KOPT-K1 (cell line): ENCODE measurements around the gene STMP1.
"Not testable (repeated sequence)": the region's sequence is repeated elsewhere in the genome, so short reads cannot be mapped to it uniquely, and the experiment has no call there.

Experiments
- H3K27ac ChIP-seq: fragments of 200-600 bp; sonication (generic); 2 replicates; pipeline ENCODE4 v1.5.1; 2016; ENCODE audit warnings: antibody characterized with exemption, mild to moderate bottlenecking, low read depth, low read length; ENCODE audit not compliant: poor library complexity, severe bottlenecking
- H3K36me3 ChIP-seq: fragments of 200-600 bp; sonication (generic); 2 replicates; pipeline ENCODE4 v1.5.1; 2017; ENCODE audit warnings: antibody characterized with exemption, mild to moderate bottlenecking, low read length, moderate library complexity; ENCODE audit not compliant: insufficient read depth
- H3K9me3 ChIP-seq: fragments of 200-600 bp; sonication (generic); 2 replicates; pipeline ENCODE4 v1.5.1; 2017; ENCODE audit warnings: antibody characterized with exemption, low read length, mild to moderate bottlenecking; ENCODE audit not compliant: insufficient read depth, poor library complexity, severe bottlenecking

Gene STMP1

GRCh38 chr7:135662373-135663114, at the start of gene STMP1:
TSS of gene STMP1 (plus strand) at chr7:135662514.
- no peaks in the 10 kb centered on the region for H3K9me3 ChIP-seq
- H3K27ac ChIP-seq, result peak within 1 kb of the TSS; percentile 76

GRCh38 chr7:135616136-135616535, 46.2 kb upstream of the STMP1 start:
- Histone ChIP-seq H3K9me3 (no peaks in the 10 kb centered on the region), H3K36me3 (peaks cover 98% of the 10 kb centered on the region), H3K27ac (no peak overlapping the region)

More at GRCh38 chr7:135662373-135663114, at the start of gene STMP1:
- H3K36me3 ChIP-seq, result peaks cover 20% of the 10 kb centered on the region

- Histone ChIP-seq H3K27ac (no peak overlapping the region), H3K9me3 (no peaks in the 10 kb centered on the region), H3K36me3 (peaks cover 98% of the 10 kb centered on the region)
Observed at GRCh38 chr7:135617781-135618180, 44.5 kb upstream of the STMP1 start.

GRCh38 chr7:135618510-135618909, 43.8 kb upstream of the STMP1 start:
- H3K36me3 ChIP-seq, result peaks cover 99% of the 10 kb centered on the region
- H3K27ac ChIP-seq, result no peak overlapping the region
- no peaks in the 10 kb centered on the region for H3K9me3 ChIP-seq

GRCh38 chr7:135620447-135620846, 41.9 kb upstream of the STMP1 start:
- Histone ChIP-seq H3K36me3 (peaks cover 100% of the 10 kb centered on the region), H3K27ac (no peak overlapping the region), H3K9me3 (no peaks in the 10 kb centered on the region)

GRCh38 chr7:135620980-135621850, 41.1 kb upstream of the STMP1 start:
- H3K27ac ChIP-seq, result no peak overlapping the region
- peaks cover 100% of the 10 kb centered on the region for H3K36me3 ChIP-seq
- H3K9me3 ChIP-seq, result no peaks in the 10 kb centered on the region

- H3K27ac ChIP-seq, result no peak overlapping the region
- H3K36me3 ChIP-seq, result peaks cover 98% of the 10 kb centered on the region
- H3K9me3 ChIP-seq, result no peaks in the 10 kb centered on the region
Observed at GRCh38 chr7:135634191-135634878, 28.0 kb upstream of the STMP1 start.

GRCh38 chr7:135639690-135640089, 22.6 kb upstream of the STMP1 start:
- H3K36me3 ChIP-seq, result peaks cover 98% of the 10 kb centered on the region
- not testable (repeated sequence) for H3K9me3 ChIP-seq, H3K27ac ChIP-seq

- no peak overlapping the region for H3K27ac ChIP-seq
- H3K36me3 ChIP-seq, result peaks cover 100% of the 10 kb centered on the region
- no peaks in the 10 kb centered on the region for H3K9me3 ChIP-seq
Observed at GRCh38 chr7:135644154-135644553, 18.2 kb upstream of the STMP1 start.

GRCh38 chr7:135644729-135645128, 17.6 kb upstream of the STMP1 start:
- H3K9me3 ChIP-seq, result no peaks in the 10 kb centered on the region
- H3K27ac ChIP-seq, result no peak overlapping the region
- peaks cover 100% of the 10 kb centered on the region for H3K36me3 ChIP-seq

- no peaks in the 10 kb centered on the region for H3K9me3 ChIP-seq
- H3K36me3 ChIP-seq, result peaks cover 100% of the 10 kb centered on the region
- no peak overlapping the region for H3K27ac ChIP-seq
Observed at GRCh38 chr7:135645296-135645904, 16.9 kb upstream of the STMP1 start.

- H3K9me3 ChIP-seq, result no peaks in the 10 kb centered on the region
- H3K27ac ChIP-seq, result no peak overlapping the region
- peaks cover 87% of the 10 kb centered on the region for H3K36me3 ChIP-seq
Observed at GRCh38 chr7:135647755-135648154, 14.6 kb upstream of the STMP1 start.

GRCh38 chr7:135648235-135648634, 14.1 kb upstream of the STMP1 start:
- H3K36me3 ChIP-seq, result peaks cover 82% of the 10 kb centered on the region
- no peaks in the 10 kb centered on the region for H3K9me3 ChIP-seq
- no peak overlapping the region for H3K27ac ChIP-seq

- no peak overlapping the region for H3K27ac ChIP-seq
- no peaks in the 10 kb centered on the region for H3K9me3 ChIP-seq
- peaks cover 54% of the 10 kb centered on the region for H3K36me3 ChIP-seq
Observed at GRCh38 chr7:135650831-135651573, 11.3 kb upstream of the STMP1 start.
